HL-60/S4 treated with phorbol 12-myristate 13-acetate at 8.2 ng/mL for 4 days and 3 days (cell line): ENCODE results near the gene SLC22A7.
"Not testable (repeated sequence)": the region's sequence is repeated elsewhere in the genome, so short reads cannot be mapped to it uniquely, and the experiment has no call there.

Source experiments
- in situ Hi-C: fragments of 300-500 bp; cut with MboI; formaldehyde crosslinking; loops from 2 replicates; pipeline ENCODE4 v1.15.0; 2022; ENCODE audit warnings: low sequenced_read_pairs

Gene SLC22A7

GRCh38 chr6:43331470-43331869 lies 33.4 kb downstream of the SLC22A7 start:
- in situ Hi-C loops, result loop anchor here (10.0 kb wide), 1 partner anchor 77 kb away; no protein-coding TSS in a partner anchor

- in situ Hi-C loops, result loop anchor here (10.0 kb wide), 1 partner anchor 77 kb away; no protein-coding TSS in a partner anchor
Observed at GRCh38 chr6:43331891-43332290, 33.8 kb downstream of the SLC22A7 start.

GRCh38 chr6:43334466-43335095 lies 36.5 kb downstream of the SLC22A7 start:
- in situ Hi-C loops, result loop anchor here (10.0 kb wide), 1 partner anchor 80 kb away; no protein-coding TSS in a partner anchor

GRCh38 chr6:43335469-43335868 lies 37.4 kb downstream of the SLC22A7 start:
- in situ Hi-C loops, result loop anchor here (10.0 kb wide), 1 partner anchor 81 kb away; no protein-coding TSS in a partner anchor

- in situ Hi-C loops, result loop anchor here (10.0 kb wide), 1 partner anchor 82 kb away; no protein-coding TSS in a partner anchor
Observed at GRCh38 chr6:43336382-43336781, 38.3 kb downstream of the SLC22A7 start.

- in situ Hi-C loops, result loop anchor here (10.0 kb wide), 1 partner anchor 83 kb away; no protein-coding TSS in a partner anchor
Observed at GRCh38 chr6:43338243-43338642, 40.2 kb downstream of the SLC22A7 start.

- in situ Hi-C loops, result loop anchor here (10.0 kb wide), 1 partner anchor 84 kb away; no protein-coding TSS in a partner anchor
Observed at GRCh38 chr6:43339168-43339567, 41.1 kb downstream of the SLC22A7 start.

- in situ Hi-C loops, result not testable (repeated sequence)
Observed at GRCh38 chr6:43346243-43346642, 48.2 kb downstream of the SLC22A7 start.

GRCh38 chr6:43347021-43347420 lies 49.0 kb downstream of the SLC22A7 start:
- in situ Hi-C loops, result no loop called here

GRCh38 chr6:43347444-43347843 lies 49.4 kb downstream of the SLC22A7 start:
- in situ Hi-C loops, result no loop called here

- in situ Hi-C loops, result not testable (repeated sequence)
Observed at GRCh38 chr6:43351951-43352350, 53.9 kb downstream of the SLC22A7 start.
